Measurements from ENCODE around the gene INPP5A.

DNA sequence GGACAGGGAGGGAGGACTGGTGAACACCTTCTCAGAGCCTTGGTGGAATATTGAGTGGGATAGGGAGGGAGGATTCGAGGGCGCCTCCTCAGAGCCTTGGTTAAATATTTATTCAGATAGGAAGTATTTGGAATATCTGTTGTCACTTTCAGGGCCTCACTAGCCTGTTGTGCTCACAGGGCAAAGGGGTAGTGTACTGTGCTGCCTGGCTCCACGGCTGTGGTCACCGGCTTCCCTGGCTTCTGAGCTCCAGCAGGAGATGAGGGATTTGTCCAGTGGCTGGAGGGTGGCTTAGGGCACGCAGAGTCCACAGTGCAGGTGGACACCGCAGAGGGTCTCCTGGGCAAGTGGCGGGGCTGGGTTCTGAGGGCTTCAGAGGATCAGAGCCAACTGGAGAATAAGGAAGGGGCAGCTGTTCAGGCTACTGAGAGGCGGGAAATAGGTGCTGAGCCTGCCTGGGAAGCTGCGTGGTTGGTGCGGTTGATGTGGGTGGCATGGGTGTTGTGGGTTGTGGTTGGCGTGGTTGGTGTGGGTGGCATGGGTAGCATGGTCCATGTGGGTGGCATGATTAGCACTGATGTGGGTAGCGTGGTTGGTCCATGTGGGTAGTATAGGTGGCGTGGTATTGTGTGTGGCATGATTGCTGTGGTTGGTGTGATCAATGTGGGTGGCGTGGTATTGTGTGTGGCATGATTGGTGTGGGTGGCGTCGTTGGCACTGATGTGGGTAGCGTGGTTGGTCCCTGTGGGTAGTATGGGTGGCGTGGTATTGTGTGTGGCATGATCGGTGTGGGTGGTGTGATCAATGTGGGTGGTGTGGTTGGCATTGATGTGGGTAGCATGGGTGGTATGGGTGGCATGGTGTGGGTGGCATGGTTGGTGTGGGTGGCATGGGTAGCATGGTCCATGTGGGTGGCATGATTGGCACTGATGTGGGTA, 16.7 kb downstream of the INPP5A start:
- no peak for TF ChIP-seq POLR2A (IDR thresholded peaks at IDR 0.05)
- TF ChIP-seq, protein P1, sequence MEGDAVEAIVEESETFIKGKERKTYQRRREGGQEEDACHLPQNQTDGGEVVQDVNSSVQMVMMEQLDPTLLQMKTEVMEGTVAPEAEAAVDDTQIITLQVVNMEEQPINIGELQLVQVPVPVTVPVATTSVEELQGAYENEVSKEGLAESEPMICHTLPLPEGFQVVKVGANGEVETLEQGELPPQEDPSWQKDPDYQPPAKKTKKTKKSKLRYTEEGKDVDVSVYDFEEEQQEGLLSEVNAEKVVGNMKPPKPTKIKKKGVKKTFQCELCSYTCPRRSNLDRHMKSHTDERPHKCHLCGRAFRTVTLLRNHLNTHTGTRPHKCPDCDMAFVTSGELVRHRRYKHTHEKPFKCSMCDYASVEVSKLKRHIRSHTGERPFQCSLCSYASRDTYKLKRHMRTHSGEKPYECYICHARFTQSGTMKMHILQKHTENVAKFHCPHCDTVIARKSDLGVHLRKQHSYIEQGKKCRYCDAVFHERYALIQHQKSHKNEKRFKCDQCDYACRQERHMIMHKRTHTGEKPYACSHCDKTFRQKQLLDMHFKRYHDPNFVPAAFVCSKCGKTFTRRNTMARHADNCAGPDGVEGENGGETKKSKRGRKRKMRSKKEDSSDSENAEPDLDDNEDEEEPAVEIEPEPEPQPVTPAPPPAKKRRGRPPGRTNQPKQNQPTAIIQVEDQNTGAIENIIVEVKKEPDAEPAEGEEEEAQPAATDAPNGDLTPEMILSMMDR (IDR thresholded peaks at IDR 0.05), result no peak
- no peak for TF ChIP-seq POLR2AphosphoS5 (IDR thresholded peaks at IDR 0.05)

Data from sigmoid colon (tissue), 4 donors.